Upper lobe of left lung (tissue), 6 donors: ENCODE results near the gene MX1. TPM values are rescaled to one million over a fixed set of nuclear protein-coding genes. Genes with fewer than 3 reads are reported as not detected.
A peak's percentile ranks its signal among the peaks of the same experiment; 100 is the strongest.

ENCODE experiments used
- ATAC-seq, 2 donors: fragments of 200-7000 bp; cut with Tn5 transposase; one replicate each; pipeline ENCODE4 v1.9.1; 2022; ENCODE audit warnings: mild to moderate bottlenecking in 2 of 2, moderate library complexity in 2 of 2; ENCODE audit not compliant: low FRiP score in 2 of 2
- DNase-seq, 2 donors: peaks; one replicate each; pipeline ENCODE4 v3.0.0-alpha.2; 2019 to 2020
- H3K27ac ChIP-seq, 4 donors: fragments of 200-600 bp; sonication (generic); one replicate each; pipeline ENCODE4 v1.5.1; 2016 to 2019
- H3K27me3 ChIP-seq, 4 donors: fragments of 200-600 bp; sonication (generic); one replicate each; pipeline ENCODE4 v1.5.1; 2017 to 2019
- H3K36me3 ChIP-seq, 4 donors: fragments of 200-600 bp; sonication (generic); one replicate each; pipeline ENCODE4 v1.5.1; 2016 to 2019
- H3K4me1 ChIP-seq, 4 donors: fragments of 200-600 bp; sonication (generic); one replicate each; pipeline ENCODE4 v1.5.1; 2018 to 2019
- H3K4me3 ChIP-seq, 4 donors: fragments of 200-600 bp; sonication (generic); one replicate each; pipeline ENCODE4 v1.5.1; 2017 to 2019; ENCODE audit warnings: mild to moderate bottlenecking in 2 of 4, moderate library complexity in 1 of 4
- H3K9me3 ChIP-seq, 4 donors: fragments of 200-600 bp; sonication (generic); one replicate each; pipeline ENCODE4 v1.5.1; 2018 to 2019
- CTCF ChIP-seq, 6 experiments: fragments of 450-650 bp in 4 of 6; fragments of 200-600 bp in 2 of 6; sonication (generic) in 2 of 6; IDR thresholded peaks; one replicate each; pipeline ENCODE4 v1.5.1; 2016 to 2019; ENCODE audit warnings: antibody characterized with exemption in 6 of 6
- EP300 ChIP-seq, 4 donors: sonication (generic); formaldehyde crosslinking; IDR thresholded peaks; one replicate each; pipeline ENCODE4 v1.5.1; 2017; ENCODE audit warnings: antibody characterized with exemption in 4 of 4, control low read depth in 2 of 4
- POLR2A ChIP-seq, 4 donors: fragments of 450-650 bp; IDR thresholded peaks; one replicate each; pipeline ENCODE4 v1.5.1; 2016 to 2017; ENCODE audit warnings: antibody characterized with exemption in 4 of 4, mild to moderate bottlenecking in 2 of 4
- POLR2AphosphoS5 ChIP-seq, 2 donors: sonication (generic); formaldehyde crosslinking; IDR thresholded peaks; one replicate each; pipeline ENCODE4 v1.5.1; 2017; ENCODE audit warnings: antibody characterized with exemption in 2 of 2
- WGBS, 2 donors: methylation state at CpG; one replicate each; pipeline ENCODE4 v1.1.5; 2017 to 2018; 5-methylcytosine and 5-hydroxymethylcytosine counted together
- total RNA-seq, 6 donors: library from RNA; depleted of rRNA in 4 of 6; stranded (reverse); fragments of >200 nt in 4 of 6; gene quantifications; one replicate each; pipeline versions ENCODE4 v1.1.0 to v1.2.1, GENCODE V29; 2016 to 2021
- donor health status: DM: no; HTN: no; CAD: no; lungs with moderate emphysema.
- donor health status: DM: no; HTN: yes; CAD: no; lungs with severe emphysema.

Gene MX1
- total RNA-seq, 6 donors from 2014 or later = 38.3 to 159 (median 89.0) TPM

- ATAC-seq (peak; percentile 44 to 58), DNase-seq (peak in 1 of 2 donors; percentile 83)
- peaks cover 0 to 24% (median 1%) of the 10 kb centered on the region in 4 donors for H3K36me3 ChIP-seq
- TF ChIP-seq CTCF (IDR thresholded peaks at IDR 0.05) (no peak), EP300 (IDR thresholded peaks at IDR 0.05) (no peak), POLR2AphosphoS5 (IDR thresholded peaks at IDR 0.05) (no peak), POLR2A (IDR thresholded peaks at IDR 0.05) (no peak)
- peaks cover 5 to 33% (median 14%) of the 10 kb centered on the region in 4 donors for H3K4me1 ChIP-seq
- H3K4me3 ChIP-seq = peak overlapping the region; percentile 69 to 82 (median 78)
- peak overlapping the region; percentile 77 to 90 (median 84) for H3K27ac ChIP-seq
- WGBS, 2 donors = 29 to 54% methylated on average over 18 to 34 of the region's 41 CpGs
- no peaks in the 10 kb centered on the region for H3K9me3 ChIP-seq
- no peaks in the 10 kb centered on the region for H3K27me3 ChIP-seq
Measured at GRCh38 chr21:41426676-41427404, 801 bp downstream of the MX1 start.

GRCh38 chr21:41427556-41427955 lies 1.5 kb downstream of the MX1 start:
- DNase-seq = no peak
- Histone ChIP-seq H3K9me3 (no peaks in the 10 kb centered on the region), H3K4me1 (peaks cover 5 to 27% (median 14%) of the 10 kb centered on the region in 4 donors), H3K27ac (peak overlapping the region in 1 of 4 donors; percentile 90), H3K27me3 (no peaks in the 10 kb centered on the region), H3K4me3 (no peak overlapping the region), H3K36me3 (peaks cover 0 to 31% (median 4%) of the 10 kb centered on the region in 4 donors)
- no peak for ATAC-seq
- TF ChIP-seq CTCF (IDR thresholded peaks at IDR 0.05) (no peak), POLR2AphosphoS5 (IDR thresholded peaks at IDR 0.05) (no peak)
- 96 to 97% methylated on average over 8 of the region's 8 CpGs for WGBS, 2 donors

GRCh38 chr21:41428311-41428710 lies 2.3 kb downstream of the MX1 start:
- H3K4me3 ChIP-seq = no peak overlapping the region
- H3K4me1 ChIP-seq = peaks cover 5 to 32% (median 14%) of the 10 kb centered on the region in 4 donors
- H3K27ac ChIP-seq = no peak overlapping the region
- DNase-seq = no peak
- TF ChIP-seq POLR2AphosphoS5 (IDR thresholded peaks at IDR 0.05) = no peak
- TF ChIP-seq CTCF (IDR thresholded peaks at IDR 0.05) = no peak
- TF ChIP-seq POLR2A (IDR thresholded peaks at IDR 0.05) = no peak
- TF ChIP-seq EP300 (IDR thresholded peaks at IDR 0.05) = no peak
- no peak for ATAC-seq
- no peaks in the 10 kb centered on the region for H3K9me3 ChIP-seq
- peaks cover 0 to 39% (median 10%) of the 10 kb centered on the region in 4 donors for H3K36me3 ChIP-seq
- 92 to 98% methylated on average over 7 to 8 of the region's 8 CpGs for WGBS, 2 donors
- no peaks in the 10 kb centered on the region for H3K27me3 ChIP-seq

- H3K4me3 ChIP-seq = no peak overlapping the region
- peaks cover 0 to 43% (median 14%) of the 10 kb centered on the region in 4 donors for H3K36me3 ChIP-seq
- peaks cover 5 to 27% (median 14%) of the 10 kb centered on the region in 4 donors for H3K4me1 ChIP-seq
- H3K27me3 ChIP-seq = no peaks in the 10 kb centered on the region
- WGBS, 2 donors = 92 to 93% methylated on average over 6 of the region's 6 CpGs
- no peak for ATAC-seq
- TF ChIP-seq CTCF (IDR thresholded peaks at IDR 0.05) (no peak), POLR2AphosphoS5 (IDR thresholded peaks at IDR 0.05) (no peak), EP300 (IDR thresholded peaks at IDR 0.05) (no peak), POLR2A (IDR thresholded peaks at IDR 0.05) (no peak)
- DNase-seq = no peak
- no peak overlapping the region for H3K27ac ChIP-seq
- no peaks in the 10 kb centered on the region for H3K9me3 ChIP-seq
Measured at GRCh38 chr21:41428847-41429246, 2.8 kb downstream of the MX1 start.

GRCh38 chr21:41429305-41429704 lies 3.3 kb downstream of the MX1 start:
- Histone ChIP-seq H3K9me3 (no peaks in the 10 kb centered on the region), H3K27me3 (no peaks in the 10 kb centered on the region), H3K4me1 (peaks cover 5 to 23% (median 14%) of the 10 kb centered on the region in 4 donors), H3K4me3 (no peak overlapping the region), H3K27ac (no peak overlapping the region), H3K36me3 (peaks cover 0 to 48% (median 16%) of the 10 kb centered on the region in 4 donors)
- TF ChIP-seq POLR2A (IDR thresholded peaks at IDR 0.05) (no peak), CTCF (IDR thresholded peaks at IDR 0.05) (no peak), EP300 (IDR thresholded peaks at IDR 0.05) (no peak), POLR2AphosphoS5 (IDR thresholded peaks at IDR 0.05) (no peak)
- ATAC-seq (no peak), DNase-seq (no peak)
- 95 to 97% methylated on average over 3 of the region's 3 CpGs for WGBS, 2 donors
